ENCODE results near the gene TRRAP. TPM values are rescaled to one million over a fixed set of nuclear protein-coding genes. Genes with fewer than 3 reads are reported as not detected.

The TRRAP gene
- total RNA-seq, 2 experiments from 2014 or later: 45.5 to 48.2 TPM

- Mint-ChIP-seq H3K27me3 (no peaks in the 10 kb centered on the region), H3K36me3 (ENCODE audit: low read depth) (peaks cover 54% of the 10 kb centered on the region), H3K27ac (no peak overlapping the region), H3K9me3 (no peaks in the 10 kb centered on the region), H3K4me1 (ENCODE audit: low read depth) (no peaks in the 10 kb centered on the region), H3K4me3 (no peak overlapping the region)
- TF ChIP-seq, protein P1, sequence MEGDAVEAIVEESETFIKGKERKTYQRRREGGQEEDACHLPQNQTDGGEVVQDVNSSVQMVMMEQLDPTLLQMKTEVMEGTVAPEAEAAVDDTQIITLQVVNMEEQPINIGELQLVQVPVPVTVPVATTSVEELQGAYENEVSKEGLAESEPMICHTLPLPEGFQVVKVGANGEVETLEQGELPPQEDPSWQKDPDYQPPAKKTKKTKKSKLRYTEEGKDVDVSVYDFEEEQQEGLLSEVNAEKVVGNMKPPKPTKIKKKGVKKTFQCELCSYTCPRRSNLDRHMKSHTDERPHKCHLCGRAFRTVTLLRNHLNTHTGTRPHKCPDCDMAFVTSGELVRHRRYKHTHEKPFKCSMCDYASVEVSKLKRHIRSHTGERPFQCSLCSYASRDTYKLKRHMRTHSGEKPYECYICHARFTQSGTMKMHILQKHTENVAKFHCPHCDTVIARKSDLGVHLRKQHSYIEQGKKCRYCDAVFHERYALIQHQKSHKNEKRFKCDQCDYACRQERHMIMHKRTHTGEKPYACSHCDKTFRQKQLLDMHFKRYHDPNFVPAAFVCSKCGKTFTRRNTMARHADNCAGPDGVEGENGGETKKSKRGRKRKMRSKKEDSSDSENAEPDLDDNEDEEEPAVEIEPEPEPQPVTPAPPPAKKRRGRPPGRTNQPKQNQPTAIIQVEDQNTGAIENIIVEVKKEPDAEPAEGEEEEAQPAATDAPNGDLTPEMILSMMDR (IDR thresholded peaks at IDR 0.05): no peak
- DNase-seq (no peak), ATAC-seq (no peak)
- intact Hi-C loops (cut with micrococcal nuclease): no loop called here
- ChIA-PET POLR2A (interaction anchor here (0.6 kb wide), 1 partner anchor 19 kb away, joined by 3 read pairs; no protein-coding TSS in a partner anchor), CTCF (no interaction called here)
These were observed 129.9 kb downstream of the TRRAP start for GRCh38 chr7:99008181-99008631.

GRCh38 chr7:99008921-99009530 is 130.7 kb downstream of the TRRAP start:
- CTCF ChIA-PET: no interaction called here
- TF ChIP-seq, protein P1 (IDR thresholded peaks at IDR 0.05): no peak
- POLR2A ChIA-PET: interaction anchor here (0.6 kb wide), 1 partner anchor 20 kb away, joined by 3 read pairs; no protein-coding TSS in a partner anchor
- no peaks in the 10 kb centered on the region for H3K9me3 Mint-ChIP-seq
- intact Hi-C loops (cut with micrococcal nuclease): no loop called here
- no peak for ATAC-seq
- no peaks in the 10 kb centered on the region for H3K4me1 Mint-ChIP-seq (ENCODE audit: low read depth)
- H3K36me3 Mint-ChIP-seq (ENCODE audit: low read depth): peaks cover 60% of the 10 kb centered on the region
- no peak for DNase-seq
- no peaks in the 10 kb centered on the region for H3K27me3 Mint-ChIP-seq
- no peak overlapping the region for H3K27ac Mint-ChIP-seq
- H3K4me3 Mint-ChIP-seq: no peak overlapping the region

GRCh38 chr7:99010281-99010680 is 131.9 kb downstream of the TRRAP start:
- CTCF ChIA-PET: no interaction called here
- TF ChIP-seq, protein P1 (IDR thresholded peaks at IDR 0.05): no peak
- H3K27ac Mint-ChIP-seq: no peak overlapping the region
- intact Hi-C loops (cut with micrococcal nuclease): no loop called here
- H3K27me3 Mint-ChIP-seq: no peaks in the 10 kb centered on the region
- peaks cover 2% of the 10 kb centered on the region for H3K4me1 Mint-ChIP-seq (ENCODE audit: low read depth)
- ATAC-seq (no peak), DNase-seq (no peak)
- POLR2A ChIA-PET: no interaction called here
- no peaks in the 10 kb centered on the region for H3K9me3 Mint-ChIP-seq
- peaks cover 67% of the 10 kb centered on the region for H3K36me3 Mint-ChIP-seq (ENCODE audit: low read depth)
- H3K4me3 Mint-ChIP-seq: no peak overlapping the region

GRCh38 chr7:99011341-99011705 is 133.0 kb downstream of the TRRAP start:
- CTCF ChIA-PET: no interaction called here
- Mint-ChIP-seq H3K4me1 (ENCODE audit: low read depth) (peaks cover 4% of the 10 kb centered on the region), H3K4me3 (no peak overlapping the region), H3K36me3 (ENCODE audit: low read depth) (peaks cover 68% of the 10 kb centered on the region), H3K27ac (no peak overlapping the region), H3K9me3 (no peaks in the 10 kb centered on the region), H3K27me3 (no peaks in the 10 kb centered on the region)
- TF ChIP-seq, protein P1 (IDR thresholded peaks at IDR 0.05): no peak
- DNase-seq (no peak), ATAC-seq (no peak)
- POLR2A ChIA-PET: no interaction called here
- intact Hi-C loops (cut with micrococcal nuclease): no loop called here

- ChIA-PET POLR2A (interaction anchor here (1.1 kb wide), 1 partner anchor 8 kb away, joined by 3 read pairs; no protein-coding TSS in a partner anchor), CTCF (no interaction called here)
- intact Hi-C loops (cut with micrococcal nuclease): no loop called here
- DNase-seq: no peak
- Mint-ChIP-seq H3K4me1 (ENCODE audit: low read depth) (peaks cover 8% of the 10 kb centered on the region), H3K27ac (no peak overlapping the region), H3K4me3 (no peak overlapping the region), H3K9me3 (no peaks in the 10 kb centered on the region), H3K27me3 (no peaks in the 10 kb centered on the region), H3K36me3 (ENCODE audit: low read depth) (peaks cover 68% of the 10 kb centered on the region)
- no peak for ATAC-seq
- TF ChIP-seq, protein P1 (IDR thresholded peaks at IDR 0.05): no peak
These were observed 133.5 kb downstream of the TRRAP start for GRCh38 chr7:99011706-99012404.
